ENCODE measurements around the gene ZNF24.

ZNF24 gene

DNA sequence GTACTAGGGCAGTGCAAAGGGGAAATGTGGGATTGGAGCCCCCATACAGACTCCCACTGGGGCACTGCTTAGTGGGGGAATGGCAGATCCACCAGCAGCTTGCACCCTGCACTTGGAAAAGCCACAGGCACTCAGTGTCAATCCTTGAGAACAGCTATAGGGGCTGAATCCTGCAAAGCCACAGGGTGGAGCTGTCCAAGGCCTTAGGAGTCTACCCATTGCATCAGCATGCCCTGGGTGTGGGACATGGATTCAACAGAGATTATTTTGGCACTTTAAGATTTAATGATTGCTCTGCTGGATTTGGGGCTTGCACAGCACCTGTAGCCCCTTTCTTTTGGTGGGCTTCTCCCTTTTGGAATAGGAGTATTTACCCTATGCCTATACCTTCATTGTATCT is 8.6 kb upstream of the ZNF24 start:
- no peak for DNase-seq

DNA sequence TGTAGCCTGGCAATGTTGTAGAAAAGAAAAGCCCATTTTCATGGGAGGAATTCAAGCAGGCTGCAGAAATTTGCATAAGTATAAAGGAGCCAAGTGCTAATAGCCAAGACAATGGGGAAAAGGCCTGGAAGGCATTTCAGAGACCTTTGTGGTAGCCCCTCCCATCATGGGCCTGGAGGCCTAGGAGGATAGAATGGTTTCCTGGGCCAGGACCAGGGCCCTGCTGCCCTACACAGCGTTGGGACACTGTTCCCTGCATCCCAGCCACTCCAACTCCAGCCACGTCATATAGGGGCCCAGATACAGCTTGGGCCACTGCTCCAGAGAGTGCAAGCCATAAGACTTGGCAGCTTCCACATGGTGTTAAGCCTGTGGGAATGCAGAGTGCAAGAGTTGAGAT is 8.1 kb upstream of the ZNF24 start:
- DNase-seq = no peak

DNA sequence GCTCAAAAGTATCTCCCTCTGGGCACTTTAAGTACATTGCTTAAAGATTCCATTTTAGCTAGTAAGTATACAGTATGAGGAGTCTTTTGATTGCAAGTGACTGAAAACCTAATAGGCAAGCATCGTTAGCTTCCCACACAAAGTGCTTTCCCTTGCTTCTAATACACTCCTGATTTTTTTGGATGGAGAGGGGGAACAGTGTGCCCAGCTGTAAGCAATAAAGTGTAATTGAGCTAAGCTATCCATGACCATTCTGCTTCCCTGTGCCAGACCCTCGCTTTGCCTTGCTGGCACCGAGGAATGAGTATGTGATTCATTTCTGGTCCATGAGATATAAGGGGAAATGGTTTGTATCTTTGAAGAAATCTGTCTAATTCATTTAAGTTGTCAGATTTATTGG is 3.8 kb upstream of the ZNF24 start:
- no peak for DNase-seq

DNA sequence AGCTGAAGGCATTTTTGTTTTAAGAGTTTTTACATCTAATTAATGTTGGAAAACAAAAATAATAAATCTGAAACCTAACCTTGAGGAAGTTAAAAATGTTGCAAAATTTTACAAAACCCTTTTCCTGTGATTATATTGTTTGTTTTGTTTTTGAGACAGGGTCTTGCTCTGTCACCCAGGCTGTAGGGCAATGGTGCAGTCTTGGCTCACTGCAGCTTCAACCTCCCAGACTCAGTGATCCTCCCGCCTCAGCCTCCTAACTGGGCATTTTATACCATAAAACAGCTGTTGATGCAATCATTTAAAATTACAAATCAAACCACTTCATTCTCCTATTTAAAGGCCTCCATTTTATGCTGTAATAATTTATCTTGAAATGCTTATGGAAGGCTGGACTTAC is 1.7 kb upstream of the ZNF24 start:
- DNase-seq = no peak

DNA sequence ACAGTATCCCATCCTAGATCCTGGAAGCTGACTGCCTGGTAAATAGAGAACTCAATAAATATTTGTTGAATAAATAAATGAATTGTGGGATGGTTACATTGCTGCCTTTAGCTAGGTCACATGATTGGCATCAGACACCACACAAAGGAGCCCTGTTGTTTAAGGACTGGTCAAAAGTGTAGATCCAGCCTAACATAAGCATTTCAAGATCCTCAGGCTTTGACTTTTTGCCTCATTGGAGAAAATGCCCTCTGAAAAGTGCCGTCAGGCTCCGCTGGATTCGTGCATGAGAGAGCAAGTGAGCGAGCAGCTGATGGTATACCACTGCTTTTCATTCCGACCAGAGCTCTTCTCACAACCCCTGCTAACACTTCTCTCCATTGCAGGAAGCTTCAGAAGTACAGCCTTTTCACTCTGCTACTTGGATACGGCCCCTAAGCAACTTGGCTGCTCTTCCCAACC is 1.3 kb upstream of the ZNF24 start:
- no peak for DNase-seq

DNA sequence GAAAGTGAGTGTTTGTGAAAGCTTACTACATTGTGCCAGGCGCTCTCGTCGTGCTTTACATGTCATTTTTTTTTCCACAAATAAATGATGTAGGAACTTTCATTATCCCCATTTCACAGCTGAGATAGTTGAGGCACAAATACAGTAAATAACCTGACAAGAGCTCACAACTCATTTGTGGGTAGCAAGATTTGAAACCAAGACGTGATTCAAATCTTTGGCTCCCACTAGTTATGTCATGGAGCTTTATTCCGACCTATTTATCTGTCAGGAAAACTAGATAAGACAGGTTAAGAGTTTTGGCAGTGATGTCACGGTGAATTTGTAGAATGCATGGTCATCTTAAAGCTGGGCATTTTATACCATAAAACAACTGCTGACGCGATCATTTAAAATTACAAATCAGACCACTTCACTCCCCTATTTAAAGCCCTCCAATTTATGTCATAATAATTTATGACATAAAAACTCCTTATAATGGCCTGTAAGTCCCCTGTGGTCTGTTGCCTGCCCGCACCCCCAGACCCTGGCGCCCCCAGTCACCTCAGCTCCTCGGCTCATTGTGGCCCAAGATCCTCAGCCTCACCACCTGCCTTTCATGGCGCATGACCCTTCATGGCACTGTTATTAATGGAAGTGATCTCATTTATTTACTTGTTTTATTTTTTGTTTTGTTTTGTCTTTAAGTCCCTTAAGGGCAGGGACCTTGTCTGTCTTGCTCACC is 678 bp upstream of the ZNF24 start:
- no peak for DNase-seq

DNA sequence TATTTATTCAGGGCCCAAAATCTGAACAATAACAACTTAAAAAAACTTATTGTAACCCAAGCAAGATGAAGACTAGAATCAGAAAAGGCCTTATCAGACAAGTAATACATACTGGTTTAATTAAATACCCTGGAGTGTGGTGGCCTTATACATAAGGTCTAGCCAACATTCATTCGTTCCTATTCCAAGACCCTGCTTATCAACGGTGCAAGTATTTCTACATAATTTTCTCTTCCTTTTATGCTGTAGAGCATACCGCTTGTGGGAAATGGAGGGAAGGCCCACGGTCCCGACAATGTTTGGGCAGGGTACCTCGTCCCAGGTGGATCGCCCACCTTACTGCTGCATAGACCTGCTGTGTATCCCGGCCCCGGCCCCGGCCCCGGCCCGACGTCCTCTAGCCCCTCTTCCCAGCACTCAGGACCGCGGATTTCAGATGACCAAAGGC is 708 bp downstream of the ZNF24 start:
- no peak for DNase-seq

DNA sequence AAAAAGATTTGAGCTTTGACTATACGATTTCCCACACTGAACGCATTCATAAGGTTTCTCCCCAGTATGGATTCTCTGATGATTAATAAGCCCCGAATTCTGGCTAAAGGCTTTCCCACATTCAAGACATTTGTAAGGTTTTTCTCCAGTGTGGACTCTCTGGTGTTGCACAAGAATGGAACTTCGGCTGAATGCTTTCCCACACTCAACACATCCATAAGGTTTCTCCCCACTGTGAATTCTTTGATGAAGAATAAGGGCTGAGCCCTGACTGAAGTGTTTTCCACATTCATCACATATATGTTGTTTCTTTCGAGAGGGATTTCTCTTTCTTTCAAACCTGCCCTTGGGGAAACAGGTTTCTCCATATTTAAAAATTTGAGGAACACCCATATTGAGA is 6.9 kb downstream of the ZNF24 start:
- DNase-seq = no peak

DNA sequence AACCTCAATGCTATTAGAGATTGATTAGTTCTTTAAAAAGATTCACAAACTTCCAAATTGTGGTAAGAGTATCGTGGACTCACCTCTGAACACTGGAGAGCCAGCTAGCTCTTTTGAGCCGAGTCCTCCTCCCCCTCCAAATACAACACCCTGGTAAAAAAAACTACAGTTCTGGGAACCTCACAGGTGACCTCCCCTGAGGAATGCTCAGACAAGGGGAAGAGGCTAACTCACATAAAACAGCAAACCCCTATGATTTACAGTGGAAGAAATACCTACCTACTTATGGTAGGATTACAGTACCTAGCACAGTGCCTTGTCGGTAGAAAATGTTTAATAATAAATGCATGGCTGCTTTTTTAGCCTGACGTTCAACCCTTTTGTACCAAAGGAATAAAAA is 8.4 kb downstream of the ZNF24 start:
- no peak for DNase-seq

DNA sequence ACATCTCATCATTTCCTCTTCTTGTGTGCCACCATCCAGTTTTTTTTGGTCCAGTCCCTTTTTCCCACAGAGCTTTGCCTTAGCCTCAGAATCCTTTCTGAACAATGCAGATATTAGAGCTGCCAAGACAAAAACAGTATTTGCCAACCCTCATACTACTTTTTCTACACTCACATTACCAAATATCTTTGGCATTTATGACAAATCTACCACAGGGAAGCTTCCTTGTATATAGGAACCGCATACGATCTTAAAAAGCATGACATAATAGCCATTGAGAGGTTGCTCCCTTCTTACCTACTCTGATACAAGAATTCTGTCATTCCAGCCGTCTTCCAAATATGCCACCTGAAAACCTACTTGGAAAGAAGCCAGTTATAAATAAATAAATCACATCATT is 9.4 kb downstream of the ZNF24 start:
- no peak for DNase-seq

DNA sequence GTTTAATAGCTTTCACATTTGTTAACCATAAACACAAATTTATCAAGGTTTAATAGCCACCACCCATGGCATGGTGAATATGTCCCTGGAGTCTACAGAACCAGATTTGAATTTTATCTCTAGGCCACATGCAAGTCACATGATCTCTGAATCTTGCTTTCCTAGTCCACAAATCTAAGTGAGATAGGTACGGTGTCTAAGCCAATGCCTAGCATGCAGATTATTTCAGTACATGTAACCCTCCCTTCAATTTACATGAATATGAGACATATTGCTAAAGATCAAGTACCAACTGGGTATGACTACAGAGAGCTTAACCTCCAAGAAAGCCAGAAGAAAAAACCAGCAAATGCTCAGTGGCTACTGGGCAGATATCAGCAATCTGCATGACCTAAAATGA is 10.0 kb downstream of the ZNF24 start:
- no peak for DNase-seq

DNA sequence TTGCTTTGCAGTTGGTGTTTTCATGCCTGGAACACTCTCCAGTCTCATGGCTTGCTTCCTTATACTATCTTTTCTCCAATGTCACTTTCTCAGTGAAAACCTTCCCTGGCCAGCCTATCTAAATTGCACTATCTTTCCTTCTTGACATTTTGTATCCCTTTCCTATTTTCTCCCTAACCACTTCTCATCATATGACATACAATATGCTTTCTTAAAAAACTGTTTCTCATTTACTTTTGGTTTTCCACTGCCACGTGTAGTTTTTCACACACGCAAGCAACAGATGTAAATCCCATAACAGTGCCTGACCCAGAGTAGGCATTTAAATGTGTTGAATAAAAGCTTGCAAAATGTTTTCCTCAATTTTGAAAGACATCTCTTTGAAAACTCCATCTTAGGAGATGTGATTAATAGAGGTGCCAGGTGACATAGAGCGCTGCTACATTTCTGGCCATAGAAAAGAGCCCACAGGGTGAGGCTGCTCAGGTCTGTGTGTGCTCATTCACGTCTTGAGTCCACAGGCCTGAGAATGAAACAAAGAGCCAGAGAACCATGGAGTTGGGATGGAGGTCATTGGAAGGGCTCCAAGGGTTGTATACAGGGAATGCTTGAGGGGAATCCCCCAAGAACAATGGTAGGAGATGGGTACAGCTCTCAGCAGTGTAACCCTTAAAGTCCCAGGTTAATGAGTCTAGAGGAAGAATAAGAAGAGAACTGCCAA is 12.7 kb downstream of the ZNF24 start:
- no peak for DNase-seq

DNA sequence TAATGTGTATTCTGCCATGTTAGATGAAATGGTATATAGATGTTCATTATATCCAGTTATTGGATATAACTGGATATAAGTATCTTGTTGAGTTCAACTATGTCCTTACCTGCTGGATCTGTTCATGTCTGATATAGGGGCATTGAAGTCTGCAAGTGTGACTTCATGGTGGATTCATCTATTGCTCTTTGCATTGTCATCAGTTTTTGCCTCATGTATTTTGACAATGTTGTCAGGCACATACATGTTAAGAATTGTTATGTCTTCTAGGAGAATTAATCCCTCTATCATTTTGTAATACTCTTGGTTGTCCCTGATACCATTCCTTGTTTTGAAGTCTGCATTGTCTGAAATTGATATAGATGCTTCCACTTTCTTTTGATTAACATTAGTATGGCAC is 15.4 kb downstream of the ZNF24 start:
- DNase-seq = no peak

DNA sequence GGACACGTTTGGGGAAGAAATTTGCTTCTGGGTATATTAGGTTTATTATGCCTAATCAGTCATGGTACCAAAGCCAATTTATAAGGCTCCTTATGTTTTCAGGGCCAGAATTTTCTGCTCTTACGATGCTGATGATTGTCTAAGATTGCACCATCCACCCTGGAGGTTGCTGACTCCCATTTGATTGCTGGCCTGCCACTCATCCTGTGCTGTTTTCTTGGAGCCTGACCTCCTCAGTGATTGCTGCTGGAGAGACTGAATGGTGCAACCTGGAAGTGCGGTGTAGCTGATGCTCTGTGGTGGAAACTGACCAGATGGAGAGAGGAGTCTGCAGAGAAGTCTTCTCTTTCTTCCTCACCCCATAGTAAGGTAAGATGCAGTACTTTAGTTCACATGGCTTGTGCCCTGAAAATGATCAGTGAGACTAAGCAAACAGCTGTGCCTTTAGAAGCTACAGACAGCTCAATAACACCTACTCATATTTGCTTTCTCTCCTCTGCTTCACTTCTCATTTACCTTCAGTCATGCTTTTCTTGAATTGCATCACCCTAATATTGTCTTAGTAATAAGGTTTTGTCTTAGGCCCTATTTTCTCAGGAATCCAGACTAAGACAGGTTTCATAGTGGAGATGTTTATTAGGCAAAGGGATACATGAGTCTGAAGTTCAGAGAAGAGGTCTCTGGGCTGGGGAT is 17.4 kb downstream of the ZNF24 start:
- DNase-seq = no peak

DNA sequence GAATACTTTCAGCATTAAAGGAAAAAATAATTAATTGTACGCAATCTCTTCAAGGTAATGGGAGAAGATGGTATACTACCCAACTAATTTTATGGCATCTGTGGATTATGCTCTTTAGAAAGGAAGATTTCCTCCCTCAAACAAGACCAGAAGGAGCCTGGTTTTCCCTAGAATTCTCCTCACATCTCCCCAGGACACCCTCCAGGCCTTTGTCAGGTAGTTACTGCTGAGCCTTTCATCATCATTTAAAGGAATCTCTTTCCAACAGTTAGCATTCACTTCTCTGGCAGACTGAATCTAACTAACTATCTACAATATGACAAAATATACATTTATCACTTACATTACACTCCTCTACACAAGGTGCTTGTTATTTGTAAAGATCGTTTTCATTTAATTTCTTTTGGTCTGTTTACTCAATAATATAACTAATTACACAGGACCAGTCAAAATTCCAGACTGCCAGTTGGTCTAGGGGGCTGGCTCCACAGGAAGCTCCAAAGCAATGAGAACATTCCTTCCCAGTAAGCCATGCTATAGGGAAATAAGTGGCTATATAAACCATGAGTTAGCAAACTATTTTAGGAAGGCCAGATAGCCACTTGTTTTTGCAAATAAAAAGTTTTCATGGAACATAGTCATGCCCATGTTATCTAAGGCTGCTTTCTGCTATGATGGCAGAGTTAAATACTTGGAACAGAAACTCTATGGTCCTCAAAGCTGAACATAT is 19.1 kb downstream of the ZNF24 start:
- DNase-seq = no peak

DNA sequence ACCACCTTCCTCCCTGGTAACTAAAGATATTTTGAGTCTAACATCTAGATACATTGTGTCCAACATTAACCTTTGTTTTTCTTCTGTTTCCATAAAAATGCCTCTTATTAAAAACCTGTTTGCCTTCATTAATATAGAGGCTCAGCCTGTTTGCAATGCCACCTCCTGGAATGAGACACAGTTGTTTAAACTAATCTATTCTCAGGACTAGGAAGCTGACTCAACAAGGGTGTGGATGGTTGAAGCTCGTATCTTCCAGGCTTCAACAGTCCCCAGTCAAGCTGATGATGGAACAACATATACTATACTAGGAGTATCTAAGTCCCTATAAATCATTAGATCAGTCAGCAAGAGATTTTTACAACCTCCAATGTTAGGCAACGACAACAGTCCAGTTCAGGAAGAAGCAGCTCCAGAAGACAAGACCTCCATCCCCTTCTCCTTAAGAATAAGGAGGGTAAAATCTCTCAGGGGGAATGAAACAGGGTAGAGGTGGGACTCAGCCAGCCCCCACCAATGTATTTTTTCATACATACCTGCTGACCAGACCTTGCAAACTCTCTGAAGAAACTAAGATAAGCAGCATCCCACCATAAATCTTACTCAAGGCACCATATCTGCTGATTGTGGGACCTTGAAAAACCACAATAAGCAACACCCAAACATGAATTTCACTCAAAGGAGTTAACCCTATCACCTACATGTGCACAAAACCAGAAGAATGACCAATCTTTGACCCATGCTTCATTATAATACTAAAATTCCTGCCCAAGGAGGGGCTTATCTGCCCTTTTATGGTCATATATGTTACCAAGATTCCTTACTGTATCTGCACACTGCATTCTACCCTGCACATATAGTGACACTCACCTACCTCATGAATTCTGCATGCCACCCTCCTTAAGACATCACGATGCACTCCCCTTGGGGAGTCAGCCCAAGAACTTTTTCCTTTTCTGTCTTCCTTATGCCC is 21.4 kb downstream of the ZNF24 start:
- DNase-seq = no peak

DNA sequence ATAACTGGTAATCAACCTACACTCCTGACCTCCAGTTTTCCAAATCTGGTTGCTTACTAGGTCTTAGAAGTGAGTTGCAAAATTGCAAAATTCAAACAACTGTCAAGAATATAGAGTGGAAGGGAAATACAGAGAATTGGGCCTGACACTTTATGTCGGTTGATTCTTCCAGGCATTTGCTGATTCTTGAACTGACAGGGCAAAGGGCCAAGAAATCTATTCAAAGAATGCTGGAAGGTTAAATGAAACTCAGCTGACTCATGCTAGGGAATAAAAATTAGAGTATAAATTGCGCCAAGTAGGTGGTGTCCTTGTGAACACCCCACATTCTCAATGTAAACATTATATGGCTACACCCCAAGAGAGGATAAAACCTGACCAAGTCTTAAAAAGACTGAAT is 32.7 kb downstream of the ZNF24 start:
- DNase-seq = no peak

DNA sequence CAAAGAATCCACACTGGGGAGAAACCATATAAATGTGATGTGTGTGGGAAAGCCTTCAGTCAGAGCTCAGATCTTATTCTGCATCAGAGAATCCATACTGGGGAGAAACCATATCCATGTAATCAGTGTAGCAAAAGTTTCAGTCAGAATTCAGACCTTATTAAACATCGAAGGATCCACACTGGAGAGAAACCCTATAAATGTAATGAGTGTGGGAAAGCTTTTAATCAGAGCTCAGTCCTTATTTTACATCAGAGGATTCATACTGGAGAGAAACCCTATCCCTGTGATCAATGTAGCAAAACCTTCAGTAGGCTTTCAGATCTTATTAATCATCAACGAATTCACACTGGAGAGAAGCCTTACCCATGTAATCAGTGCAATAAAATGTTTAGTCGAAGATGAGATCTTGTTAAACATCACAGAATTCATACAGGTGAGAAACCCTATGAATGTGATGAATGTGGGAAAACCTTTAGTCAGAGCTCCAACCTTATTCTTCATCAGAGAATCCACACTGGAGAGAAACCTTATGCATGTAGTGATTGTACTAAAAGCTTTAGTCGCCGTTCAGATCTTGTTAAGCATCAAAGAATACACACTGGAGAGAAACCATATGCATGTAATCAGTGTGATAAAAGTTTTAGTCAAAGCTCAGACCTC is 37.5 kb downstream of the ZNF24 start:
- DNase-seq = no peak

DNA sequence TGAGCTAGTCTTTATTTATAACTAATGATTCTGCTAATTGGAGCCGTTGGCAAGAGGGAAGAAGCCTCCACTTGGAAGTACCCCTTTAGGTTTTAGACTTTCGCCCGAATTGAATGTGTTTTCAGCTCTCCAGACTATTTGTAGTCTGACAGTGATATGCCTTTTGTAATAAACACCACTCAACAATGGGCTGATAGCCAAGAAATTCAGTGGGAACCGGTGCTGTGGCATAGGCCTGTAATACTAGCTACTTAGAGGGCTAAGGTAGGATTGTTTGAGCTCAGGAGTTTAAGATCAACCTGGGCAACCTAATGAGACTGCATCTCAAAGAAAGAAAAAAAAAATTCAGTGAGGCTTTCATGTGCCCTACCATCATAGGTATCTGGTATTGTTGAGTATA is 40.6 kb downstream of the ZNF24 start:
- no peak for DNase-seq

DNA sequence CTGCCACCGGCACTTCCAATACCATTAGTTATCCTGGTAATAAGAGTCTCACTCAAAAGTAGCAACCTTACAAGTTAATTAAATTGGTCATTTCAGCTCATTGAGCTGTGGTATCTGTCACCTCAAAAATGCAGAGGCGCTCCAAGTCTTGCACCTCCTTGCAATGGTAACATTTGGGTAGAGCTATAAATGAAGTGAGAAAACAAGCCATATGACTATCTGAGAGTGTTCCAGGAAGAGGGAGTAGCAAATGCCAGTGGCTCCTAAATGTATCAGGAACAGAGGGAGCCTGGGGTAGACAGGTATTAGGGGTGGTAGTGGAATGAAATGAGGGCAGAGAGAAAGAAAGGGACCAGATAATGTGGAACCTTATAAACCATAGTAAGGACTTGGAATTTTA is 48.2 kb downstream of the ZNF24 start:
- no peak for DNase-seq

DNA sequence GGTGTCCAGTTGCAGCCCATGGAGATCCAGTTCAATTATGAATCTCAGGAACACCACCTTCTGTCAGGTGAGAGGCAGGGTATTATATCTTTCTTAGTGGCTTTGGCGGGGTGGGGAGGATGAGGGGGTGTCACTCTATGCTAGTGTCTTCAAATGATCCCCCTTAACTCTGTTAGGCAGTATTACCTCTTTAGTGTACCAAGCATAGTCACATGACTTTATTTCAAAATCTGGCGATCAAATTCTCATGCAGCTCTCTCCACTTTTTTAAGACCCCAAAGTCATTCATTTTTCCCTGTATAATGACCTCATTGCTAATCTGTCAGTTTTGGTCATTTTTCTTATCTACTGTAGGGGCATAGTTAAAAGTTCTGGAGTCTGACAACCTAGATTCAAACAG is 53.1 kb downstream of the ZNF24 start:
- DNase-seq = no peak

Data from CD4-positive, alpha-beta T cell treated with Interleukin-6 for 4 hours (primary cell).